SKM-1 (cell line): ENCODE measurements around the gene UBAP1.
"Not testable (repeated sequence)": the region's sequence is repeated elsewhere in the genome, so short reads cannot be mapped to it uniquely, and the experiment has no call there.

Experiments
- DNase-seq: peaks from one replicate; lab custom pipeline; 2025; ENCODE audit not compliant: unreplicated experiment; lab: John Stamatoyannopoulos, UW

The UBAP1 gene

DNA sequence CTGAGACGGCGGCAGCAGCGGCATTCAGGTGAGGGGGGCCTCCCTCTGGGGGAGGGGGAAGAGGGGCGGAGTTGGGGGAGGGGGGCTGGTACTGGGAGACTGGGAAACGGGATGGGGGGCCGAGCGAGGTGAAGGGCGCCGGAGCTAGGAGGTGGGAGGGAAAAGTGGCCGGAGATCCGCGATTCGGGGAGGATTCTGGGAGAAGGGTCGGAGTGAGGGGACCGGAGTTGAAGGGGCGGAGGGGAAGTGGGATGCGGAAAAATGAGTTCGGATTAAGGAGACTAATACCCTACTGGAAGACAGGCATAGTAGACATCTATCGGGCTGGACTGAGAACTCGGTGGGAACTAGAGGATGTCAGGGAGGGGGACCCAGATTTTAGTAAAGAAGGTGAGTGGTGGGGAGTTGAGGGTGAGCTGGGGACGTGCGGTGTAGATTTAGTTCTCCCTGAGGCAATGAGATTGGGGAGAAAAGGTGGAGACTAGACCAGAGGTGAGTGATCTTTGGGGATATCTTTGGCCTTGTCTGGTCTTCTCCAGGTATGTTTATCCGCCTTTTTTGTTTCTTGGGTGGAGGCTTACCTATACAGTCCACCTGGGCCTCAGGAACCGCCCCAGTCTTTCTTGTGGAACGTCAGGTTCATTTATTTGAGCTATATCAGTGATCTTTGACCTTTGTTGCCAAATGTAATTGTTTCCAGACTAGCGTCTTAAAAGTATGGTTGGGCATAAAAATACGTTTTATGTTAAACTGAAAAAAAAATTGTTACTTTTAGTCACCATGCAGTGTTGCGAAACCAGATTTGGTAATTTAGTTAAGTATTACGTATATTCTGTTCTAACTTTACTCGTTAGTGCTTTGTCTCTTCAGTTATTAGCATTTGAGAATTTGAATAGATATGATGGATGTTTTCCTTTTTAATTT, 632 bp downstream of the UBAP1 start:
- DNase-seq: no peak

DNA sequence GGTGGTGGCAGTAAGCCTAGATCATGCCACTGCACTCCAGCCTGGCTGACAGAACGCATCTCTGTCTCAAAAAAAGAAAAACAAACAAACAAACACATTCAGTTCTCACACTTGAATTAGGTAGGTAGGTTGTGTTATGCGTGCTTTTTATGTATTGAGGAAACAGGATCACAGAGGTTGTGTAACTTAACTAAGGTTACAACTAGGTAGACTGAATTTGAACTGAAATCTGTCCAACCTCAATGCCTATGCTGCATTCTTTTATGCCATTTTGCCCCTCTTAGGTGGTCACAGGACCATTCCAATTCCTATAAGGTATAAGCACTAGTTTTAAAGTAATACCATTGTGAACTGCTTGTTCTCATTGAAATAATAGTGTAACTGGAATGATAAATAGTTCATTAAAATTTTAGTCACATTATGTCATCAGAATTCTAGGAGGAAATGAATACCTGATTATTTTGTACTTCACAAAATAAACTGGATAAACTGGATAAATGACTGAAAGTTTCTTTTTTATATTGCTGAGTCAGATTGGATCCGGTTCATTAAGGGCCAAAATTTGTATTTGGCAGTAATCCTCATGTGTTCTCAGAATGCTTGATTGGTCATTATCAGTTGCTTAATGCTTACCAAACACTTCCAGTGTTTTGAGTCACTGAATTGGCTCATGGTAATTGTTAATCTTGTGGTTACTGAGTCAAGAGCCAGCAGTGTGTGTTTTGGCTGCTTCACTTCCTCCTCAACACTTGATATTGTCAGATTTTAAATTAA, 7.1 kb downstream of the UBAP1 start:
- peak; percentile 54 for DNase-seq

DNA sequence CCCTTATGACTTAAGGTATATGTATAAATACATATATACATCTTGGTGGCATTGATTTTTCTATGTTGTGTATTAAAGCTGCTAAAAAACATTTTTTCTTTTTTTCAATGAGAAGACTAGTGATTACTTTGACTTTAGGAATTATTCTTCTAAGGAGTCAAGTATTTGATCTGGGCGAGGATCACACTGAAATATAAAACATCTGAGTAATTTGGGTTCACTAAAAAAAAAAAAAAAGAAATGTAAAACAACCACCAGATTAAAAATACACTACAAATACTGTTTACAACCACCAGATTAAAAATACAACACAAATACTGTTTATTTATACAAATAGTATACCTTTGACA, 9.0 kb downstream of the UBAP1 start:
- DNase-seq: no peak

DNA sequence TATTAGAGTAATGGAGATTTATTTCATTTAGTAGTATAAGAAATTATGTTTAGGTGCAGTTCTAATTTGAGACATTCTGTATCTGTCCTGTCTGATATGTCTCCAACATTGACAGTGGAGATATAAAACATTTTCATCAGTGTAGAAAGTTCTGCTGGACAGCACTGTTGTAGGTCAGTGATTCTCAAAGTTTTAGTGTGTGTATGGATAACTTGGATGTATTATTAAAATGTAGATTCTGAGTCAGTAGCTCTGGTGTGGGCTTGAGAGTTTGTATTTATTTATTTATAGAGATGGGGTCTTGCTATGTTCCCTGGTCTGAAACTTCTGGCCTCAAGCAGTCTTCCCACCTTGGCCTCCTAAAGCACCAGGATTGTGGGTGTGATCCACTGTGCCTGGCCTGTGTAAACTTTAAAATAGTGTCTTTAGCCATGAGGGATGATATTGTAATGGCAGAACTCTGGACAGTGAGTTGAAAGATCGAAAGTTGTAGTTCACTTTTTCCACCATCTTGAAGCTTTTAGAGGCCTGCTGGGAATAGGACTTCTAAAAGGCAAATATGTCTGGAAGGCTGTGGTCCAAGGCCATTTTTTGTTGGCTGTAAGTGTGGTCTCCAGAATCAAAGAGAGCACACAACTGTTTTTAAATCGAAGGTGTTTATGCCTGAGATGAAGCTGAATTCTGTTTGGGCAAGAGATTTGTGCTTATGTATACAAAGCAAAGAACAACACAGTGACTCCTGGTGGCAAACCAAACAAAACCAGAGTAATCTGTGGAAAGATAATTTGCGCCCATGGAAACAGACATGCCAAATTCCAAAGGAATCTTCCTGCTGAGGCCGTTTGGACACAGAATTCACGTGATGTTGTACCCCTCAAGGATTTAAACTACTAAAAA, 12.4 kb downstream of the UBAP1 start:
- DNase-seq: no peak

DNA sequence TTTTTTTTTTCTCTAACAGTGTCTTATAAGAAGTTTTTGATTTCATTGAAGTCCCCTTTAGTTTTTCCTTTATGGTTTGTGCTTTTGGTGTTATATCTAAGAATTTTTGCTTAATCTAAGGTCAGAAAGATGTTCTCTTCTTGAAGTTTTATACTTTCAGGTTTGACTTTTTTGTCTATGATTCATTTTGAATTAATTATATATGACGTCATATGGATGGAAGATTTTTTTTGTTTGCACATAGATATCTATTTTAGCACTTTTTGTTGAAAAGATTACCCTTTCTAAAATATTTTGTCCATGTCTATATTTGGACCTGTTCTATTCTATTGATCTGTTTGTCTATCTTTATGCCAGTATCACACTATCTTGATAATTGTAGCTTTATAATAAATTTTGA, 16.3 kb downstream of the UBAP1 start:
- DNase-seq: no peak

DNA sequence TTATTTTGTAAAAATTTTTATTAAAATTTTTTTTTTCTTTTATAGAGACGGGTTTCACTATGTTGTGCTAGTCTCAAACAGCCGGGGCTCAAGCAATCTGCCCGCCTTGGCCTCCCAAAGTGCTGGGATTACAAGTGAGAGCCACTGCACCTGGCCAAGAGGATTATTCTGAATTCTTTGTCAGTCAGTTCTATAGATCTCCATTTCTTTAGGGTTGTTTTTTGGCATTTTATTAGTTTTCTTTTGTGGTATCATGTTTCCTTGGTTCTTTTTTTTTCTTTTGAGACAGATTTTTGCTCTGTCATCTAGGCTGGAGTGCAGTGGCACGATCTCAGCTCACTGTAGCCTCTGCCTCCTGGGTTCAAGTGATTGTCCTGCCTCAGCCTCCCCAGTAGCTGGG, 18.4 kb downstream of the UBAP1 start:
- not testable (repeated sequence) for DNase-seq

DNA sequence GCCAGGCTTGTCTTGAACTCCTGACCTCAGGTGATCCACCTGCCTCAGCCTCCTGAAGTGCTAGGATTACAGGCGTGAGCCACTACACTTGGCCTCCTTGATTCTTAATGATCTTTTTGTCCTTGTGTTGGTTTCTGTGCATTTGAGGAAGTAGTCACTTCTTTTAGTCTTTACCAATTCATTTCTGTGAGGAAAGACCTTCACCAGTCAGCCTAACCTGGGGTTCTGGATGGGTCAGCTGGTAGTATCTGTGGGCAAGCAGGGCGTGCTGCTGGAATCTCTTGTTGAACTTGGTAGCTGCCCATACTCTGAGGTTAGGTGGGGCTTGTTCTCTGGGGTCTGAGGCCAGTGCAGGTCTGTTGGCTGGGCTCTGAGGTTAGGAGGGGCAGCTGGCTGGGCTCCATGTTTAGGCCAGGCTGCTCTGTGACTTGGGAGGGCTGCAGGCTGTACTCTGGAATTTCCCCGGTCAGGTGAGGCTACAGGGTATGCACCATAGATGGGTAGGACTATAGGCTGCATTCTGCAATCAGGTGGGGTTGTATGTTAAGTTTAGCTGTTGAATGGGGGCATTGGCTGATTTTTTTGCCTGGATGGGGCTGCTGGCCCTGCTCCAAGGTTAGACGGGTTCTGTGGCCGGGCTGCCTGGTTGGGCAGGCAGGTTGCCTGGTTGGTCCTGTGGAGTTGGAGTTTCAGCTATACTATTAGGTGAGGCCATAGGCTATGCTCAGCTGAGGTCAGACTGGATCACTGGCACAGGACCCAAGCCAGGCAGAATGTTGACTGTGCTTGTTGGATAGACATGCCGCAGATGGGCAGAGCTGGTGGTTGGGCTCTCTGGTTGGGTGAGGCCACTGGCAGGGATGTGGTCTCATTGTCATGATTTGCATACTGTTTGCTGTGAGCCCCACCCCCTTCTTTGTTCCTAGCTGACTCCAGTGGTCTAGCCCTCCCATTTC, 19.2 kb downstream of the UBAP1 start:
- DNase-seq: no peak

DNA sequence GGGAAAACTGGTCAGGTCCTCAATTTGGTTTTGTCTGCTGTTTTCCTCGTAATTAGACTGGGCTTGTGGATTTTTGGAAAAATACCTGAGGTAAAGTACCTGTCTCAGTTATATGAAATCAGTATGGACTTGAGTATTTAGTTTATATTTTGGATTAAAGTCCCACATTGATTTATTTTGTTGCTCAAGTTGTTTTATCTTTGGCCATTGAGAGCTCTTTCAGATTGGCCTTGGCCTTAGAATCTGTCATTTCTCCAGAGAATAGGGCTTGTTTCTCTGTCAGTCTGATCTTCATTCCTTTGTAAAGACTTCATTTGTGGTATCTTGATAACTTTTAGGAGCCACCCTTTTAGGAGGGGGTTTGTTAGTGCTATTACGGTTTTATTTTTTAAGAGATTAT, 21.2 kb downstream of the UBAP1 start:
- DNase-seq: no peak

DNA sequence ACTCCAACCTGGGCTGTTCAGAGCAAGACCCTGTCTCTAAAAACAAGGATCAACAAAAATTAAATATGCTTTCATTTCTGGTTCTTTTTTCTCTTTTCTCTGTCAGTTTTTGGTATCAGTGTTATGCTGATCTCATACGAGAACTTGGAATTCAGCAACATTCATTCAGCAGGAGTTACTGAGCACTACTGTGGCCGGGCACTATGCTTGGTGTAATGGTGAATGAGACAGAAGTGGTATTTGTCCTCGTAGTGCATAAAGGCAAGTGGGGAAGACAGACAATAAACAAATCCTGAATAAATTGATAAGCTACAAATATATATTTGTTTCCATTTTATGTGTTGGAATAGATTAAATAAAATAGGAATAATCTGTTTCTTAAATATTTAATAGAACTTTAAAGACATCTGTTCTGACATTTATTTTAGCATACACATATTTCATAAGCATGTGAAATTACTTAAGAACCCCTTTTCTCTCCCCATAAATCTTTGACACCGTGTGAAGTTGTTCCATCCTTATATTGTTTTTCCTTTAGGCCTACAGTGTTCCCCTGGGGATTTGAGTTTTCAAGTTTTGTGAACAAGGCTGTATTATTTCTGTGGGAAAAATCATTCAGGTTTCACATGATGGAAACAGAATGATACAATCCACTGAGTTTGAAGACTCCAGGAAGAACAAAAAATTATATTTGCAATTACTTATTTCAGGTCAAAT, 24.6 kb downstream of the UBAP1 start:
- DNase-seq: no peak

DNA sequence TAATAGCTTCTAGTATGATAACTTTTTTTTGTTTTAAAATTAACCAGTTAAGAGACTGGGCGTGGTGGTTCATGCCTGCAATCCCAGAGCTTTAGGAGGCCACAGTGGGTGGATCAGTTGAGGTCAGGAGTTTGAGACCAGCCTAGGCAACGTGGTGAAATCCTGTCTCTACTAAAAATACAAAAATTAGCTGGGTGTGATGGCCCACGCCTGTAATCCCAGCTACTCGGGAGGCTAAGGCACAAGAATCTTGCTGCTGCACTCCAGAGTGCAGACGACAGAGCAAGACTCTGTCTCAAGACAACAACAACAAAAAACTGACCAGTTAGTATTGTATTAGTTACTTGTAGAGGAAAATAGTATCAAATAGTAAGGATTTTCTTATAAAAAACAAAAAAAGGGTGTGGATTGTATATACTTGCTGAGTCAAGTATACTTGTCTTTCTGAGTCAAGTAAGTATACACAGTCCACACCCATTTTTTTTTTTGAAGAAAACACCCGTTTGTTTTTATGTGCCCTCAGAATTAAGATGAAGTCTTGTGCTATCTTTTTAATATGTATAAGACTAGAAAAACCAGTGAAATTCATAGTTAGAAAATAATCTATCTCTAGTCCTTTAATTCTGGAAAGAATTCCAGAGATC, 25.3 kb downstream of the UBAP1 start:
- no peak for DNase-seq

DNA sequence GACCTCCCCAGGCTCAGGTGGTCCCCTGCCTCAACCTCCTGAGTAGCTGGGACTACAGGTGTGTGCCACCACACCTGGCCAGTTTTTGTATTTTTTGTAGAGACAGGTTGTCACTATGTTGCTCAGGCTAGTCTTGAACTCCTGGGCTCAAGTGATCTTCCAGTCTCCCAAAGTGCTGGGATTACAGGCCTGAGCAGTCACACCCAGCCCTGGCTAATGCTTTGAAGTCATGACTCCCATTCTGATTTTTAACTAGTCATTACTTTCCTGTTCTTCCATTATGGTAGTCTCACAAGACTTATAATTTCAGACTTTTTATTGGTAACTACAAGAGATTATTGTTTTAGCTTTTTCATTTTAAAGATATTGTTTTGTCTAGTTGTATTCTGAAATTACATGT, 26.3 kb downstream of the UBAP1 start:
- no peak for DNase-seq

DNA sequence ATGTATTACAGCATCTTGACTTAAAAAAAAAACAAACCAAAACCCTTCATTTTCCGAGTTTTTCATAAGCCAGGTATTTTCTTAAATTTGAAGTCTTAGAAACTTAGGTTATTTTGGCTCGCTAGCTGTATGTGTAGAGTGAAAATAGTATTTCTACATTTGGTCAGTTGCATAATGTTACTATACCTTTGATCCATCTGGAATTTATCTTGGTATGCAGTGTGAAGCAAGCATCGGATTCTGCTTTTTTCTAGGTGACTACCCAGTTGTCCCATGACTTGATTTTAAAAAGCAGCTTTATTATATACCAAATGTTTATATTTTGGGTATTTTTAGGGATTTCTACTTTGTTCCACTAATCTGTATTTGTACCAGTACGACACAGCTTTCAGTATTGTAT, 27.7 kb downstream of the UBAP1 start:
- no peak for DNase-seq

DNA sequence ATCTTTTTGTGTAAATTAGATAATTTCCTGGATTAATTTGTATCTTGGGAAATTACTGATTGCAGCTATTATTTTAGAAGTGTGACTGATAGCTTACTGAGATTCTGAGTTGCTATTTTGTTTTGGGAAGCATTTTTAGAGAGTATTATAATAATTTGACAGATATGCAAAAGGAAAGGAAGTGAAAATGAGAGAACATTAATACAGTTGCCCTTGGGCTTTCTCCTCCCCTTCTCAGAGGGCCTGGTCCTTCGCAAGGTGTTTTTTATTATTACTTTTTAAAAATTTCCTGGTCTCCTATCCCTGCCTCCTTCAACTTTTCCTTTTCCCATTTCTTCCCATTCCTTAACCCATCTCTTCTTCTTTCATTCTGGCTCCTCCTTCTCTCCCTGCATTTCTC, 32.6 kb downstream of the UBAP1 start:
- DNase-seq: no peak

DNA sequence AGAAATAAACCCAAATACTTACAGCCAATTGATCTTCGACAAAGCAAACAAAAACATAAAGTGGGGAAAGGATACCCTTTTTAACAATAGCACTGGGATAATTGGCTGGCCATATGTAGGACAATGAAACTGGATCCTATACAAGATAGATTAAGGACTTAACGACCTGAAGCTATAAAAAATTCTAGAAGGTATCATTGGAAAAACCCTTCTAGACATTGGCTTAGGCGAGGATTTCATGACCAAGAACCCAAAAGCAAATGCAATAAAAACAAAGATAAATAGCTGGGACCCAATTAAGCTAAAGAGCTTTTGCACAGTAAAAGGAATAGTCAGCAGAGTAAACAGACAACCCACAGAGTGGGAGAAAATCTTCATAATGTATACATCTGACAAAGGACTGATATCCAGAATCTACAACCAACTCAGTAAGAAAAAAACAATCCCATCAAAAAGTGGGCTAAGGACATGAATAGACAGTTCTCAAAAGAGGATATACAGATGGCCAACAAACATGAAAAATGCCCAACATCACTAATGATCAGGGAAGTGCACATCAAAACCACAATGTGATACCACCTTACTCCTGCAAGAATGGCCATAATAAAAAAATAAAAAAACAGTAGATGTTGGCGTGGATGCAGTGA, 35.6 kb downstream of the UBAP1 start:
- DNase-seq: not testable (repeated sequence)

DNA sequence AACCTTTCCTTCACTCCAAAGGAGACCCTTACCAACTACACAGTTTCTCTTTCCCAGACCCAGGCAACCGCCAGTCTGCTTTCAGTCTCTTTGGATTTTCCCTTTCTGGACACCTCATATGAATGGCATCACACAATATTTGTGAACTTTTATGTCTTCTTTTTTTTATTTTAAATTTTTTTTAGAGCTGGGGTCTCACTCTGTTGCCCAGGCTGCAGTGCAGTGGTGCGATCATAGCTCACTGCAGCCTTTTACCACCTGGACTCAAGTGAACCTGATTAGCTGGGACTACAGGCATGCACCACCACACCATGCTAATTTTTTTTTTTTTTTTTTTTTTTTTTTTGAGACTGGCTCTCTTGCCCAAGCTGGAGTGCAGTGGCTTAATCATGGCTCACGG, 37.5 kb downstream of the UBAP1 start:
- DNase-seq: no peak

DNA sequence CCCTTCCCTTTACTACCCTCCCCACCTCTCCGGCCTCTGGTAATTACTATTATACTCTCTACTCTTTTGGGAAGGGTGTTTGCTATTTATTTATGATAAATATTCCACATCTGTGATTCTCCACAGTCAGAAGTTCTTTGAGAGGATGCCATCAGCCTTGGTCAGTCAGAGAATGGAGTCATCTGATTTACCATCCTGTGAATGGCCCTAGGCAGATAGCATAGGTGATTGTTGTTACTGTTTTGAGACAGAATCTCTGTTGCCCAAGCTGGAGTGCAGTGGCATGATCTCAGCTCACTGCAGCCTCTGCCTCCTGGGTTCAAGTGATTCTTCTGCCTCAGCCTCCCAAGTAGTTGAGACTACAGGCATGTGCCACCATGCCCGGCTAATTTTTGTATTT, 38.2 kb downstream of the UBAP1 start:
- not testable (repeated sequence) for DNase-seq

DNA sequence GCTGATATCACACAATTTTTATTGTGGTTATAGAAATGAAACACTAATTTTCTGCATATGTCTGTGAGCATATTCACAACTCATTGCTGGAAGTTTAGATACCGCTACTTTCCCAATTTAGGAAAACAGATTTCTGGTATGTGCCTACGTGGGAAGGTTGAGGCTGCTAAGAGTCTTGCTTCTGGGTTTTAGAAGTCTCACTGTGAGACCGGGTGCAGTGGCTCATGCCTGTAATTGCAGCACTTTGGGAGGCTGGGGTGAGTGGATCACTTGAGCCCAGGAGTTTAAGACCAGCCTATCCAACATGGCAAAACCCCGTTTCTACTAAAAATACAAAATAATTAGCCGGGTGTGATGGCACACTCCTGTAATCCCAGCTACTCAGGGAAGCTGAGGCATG, 39.6 kb downstream of the UBAP1 start:
- no peak for DNase-seq

DNA sequence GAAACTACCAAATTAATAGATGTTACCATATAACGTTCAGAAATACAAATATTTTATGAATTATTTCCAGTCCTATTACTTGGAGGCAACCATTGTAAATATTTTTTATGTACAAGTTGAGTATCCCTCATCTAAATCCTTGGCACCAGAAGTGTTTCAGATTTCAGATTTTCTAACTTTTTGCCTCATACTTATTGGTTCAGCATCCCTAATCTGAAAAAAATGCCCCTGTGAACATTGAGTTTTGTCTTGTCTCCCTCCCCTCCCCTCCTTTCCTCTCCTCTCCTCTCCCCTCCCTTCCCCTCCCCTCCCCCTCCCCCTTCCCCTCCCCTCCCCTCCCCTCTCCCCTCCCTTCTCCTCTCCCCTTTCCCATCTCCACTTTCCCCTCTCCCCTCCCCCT, 40.6 kb downstream of the UBAP1 start:
- no peak for DNase-seq

DNA sequence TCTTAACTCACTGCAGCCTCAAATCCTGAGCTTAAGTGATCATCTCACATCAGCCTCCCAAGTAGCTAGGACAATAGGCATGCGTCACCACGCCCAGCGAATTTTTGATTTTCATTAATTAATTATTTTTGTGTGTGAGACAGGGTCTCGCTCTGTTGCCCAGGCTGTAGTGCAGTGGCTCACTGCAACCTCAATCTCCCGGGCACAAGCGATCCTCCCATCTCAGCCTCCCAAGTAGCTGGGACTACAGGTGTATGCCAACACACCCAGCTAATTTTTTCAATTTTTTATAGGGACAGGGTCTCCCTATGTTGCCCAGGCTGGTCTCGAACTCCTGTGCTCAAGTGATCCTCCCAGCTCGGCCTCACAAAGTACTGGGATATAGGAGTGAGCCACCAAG, 41.4 kb downstream of the UBAP1 start:
- DNase-seq: no peak
